HG03432 (cell line): ENCODE results near the gene LAPTM5.

Experiments
- ATAC-seq: cut with Tn5 transposase; IDR thresholded peaks from one replicate; pipeline ENCODE4 v1.9.1; 2021; ENCODE audit warnings: mild to moderate bottlenecking, moderate library complexity; ENCODE audit not compliant: unreplicated experiment

LAPTM5 gene

DNA sequence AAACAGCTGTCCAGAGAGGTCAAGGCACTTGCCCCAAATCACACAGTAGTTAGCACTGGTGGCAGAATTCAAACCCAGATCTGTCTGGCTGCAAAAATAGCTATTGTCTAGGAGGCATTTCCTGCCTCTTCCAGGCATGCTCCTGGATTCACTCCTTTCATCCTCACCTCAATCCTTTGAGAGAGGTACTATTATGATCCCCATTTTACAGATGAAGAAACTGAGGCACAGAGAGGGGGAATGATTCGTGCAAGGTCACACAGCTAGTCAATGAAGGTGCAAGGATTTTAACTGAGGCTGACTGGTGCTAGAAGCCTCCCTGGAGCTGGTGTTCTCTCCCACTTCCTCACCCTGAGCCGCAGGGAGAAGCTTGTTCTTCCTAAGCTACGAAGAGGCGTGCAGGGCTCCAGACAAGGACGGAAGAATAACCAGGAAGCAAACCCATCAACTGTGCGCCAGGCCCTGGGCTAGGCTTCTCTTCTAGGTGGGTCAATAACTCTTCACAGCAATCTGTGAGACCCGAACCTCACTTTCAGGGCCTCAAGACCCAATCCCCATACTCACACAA, 631 bp upstream of the LAPTM5 start:
- ATAC-seq: no peak

DNA sequence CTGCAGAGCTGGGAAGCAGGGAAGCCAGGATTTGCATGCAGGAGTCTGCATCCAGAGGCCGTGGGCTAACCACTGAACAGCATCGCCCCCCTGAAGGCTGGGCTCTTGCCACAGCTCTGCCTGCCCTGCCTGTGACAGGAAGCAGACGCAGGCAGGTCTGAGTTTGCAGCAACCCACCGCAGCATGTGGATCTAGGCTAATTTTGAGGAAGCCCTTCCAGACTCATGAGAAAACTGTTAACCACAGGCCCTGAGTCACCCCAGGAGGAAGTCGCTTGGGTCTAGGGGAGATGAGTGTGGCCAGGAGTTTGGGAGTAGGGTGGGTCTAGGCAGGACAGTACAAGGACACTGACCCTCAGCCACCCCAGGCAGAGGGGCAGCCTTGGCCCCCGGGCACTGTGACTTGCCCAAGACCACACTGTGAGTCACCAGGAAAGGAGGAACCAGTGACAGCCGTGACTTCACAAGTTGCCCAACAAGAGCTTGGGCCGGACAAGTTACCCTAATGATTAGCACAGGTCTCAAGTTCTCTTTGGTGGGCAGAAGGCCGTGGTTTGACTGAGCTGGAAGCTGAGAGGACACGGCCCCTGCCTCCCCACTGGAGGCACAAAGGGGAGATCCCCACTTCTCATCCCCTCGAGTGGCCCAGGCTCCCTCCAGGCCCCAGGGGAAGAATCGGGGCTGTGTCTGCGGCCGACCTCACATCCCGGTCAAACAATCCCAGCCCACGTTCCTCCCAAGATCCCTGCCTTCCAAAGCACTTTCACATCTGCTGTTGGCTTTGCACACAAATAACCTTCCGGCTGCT, 826 bp downstream of the LAPTM5 start:
- ATAC-seq: no peak

DNA sequence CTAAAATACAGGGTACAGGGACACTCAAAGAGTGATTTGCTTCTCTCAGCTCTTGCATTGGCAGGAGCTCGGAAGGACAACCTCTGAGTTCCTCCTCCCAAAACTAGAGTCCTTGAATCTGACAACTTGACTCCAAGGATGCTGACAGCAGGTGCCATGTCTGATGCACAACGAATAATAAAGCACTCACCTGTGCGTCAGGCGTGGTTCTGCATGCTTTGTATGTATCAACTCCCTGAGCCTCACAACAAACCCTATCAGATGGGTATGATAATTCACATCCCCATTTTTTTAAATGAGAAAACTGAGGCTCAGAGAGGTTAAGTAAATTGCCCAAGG, 1.4 kb downstream of the LAPTM5 start:
- ATAC-seq: no peak

DNA sequence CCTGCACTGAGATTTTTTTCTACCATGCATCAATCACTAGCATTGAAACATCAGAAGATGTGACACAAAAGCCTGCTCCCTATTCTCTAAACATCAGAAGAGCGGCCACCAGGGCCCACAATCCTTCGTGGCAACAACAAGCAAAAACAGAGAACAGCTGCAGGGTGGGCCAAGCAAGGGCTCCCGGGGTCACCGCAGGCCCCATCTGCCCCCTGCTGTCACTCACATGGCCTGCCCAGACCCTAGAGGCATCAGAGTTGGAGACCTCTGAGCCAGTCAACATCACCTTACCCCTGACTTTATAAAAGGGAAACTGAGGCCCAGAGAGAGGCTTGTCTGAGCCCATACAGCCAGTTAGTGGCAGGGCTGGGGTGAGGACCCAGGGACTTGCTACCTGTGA, 1.8 kb downstream of the LAPTM5 start:
- no peak for ATAC-seq

DNA sequence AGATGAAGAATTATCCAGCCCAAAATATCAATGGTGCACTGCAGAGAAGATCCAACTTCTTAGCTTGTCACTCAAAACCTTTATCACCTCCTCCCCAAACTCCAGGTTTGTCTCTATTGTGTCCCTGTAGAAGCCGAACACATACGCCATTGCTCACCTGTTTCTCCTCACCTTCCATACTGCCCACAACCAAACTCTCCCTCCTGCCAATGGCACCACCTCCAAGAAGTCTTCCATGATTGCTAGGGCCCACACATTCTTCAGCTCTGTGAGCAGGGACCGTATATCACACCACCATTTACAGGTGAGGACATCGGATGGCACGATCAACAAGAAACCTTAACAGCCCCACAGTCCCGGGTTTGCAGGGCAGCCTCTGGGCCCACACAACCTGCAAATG, 2.2 kb downstream of the LAPTM5 start:
- no peak for ATAC-seq

DNA sequence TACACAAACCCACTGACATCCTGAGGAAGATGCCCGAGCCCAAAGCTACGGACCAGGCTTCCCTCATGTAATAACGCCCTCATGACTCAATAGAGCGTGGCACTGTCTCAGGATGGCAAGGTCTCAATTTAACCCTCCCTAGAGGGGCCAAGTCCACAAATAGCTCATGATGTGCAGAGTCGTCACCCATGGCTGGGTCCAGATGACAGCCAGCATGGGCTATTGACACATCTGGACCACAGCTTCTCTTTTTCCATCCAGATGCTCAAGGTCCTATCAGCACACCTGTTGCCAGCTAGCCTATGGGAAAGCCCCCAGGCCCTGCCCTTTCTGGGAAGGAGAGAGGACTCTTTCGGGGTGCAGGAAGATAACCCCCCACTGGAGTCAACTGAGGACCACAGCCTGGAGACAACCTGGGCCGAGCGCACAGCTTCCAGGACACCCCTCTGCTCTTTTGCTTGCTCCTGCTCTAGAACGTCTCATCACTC, 2.8 kb downstream of the LAPTM5 start:
- ATAC-seq: peak; percentile 46

DNA sequence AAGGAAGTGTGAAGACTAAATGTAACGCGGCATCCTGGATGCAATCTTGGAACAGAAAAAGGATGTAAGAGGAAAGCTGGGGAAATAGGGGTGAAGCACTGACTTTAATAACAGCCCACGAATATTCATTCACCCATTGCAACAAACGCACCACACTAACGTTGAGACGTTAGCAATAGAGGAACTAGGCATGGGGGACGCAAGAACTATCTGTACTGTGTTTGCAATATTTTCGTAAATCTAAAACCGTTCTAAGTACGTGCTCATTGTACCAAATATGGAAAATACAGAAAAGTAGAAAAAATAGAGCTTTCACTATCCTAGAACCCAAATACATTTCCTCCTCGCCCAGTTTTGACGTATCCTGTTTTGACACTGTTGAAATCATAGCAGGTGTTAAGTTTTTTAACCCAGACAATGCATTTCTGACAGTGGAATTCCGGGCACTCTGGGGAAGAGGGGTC, 3.9 kb downstream of the LAPTM5 start:
- ATAC-seq: no peak

DNA sequence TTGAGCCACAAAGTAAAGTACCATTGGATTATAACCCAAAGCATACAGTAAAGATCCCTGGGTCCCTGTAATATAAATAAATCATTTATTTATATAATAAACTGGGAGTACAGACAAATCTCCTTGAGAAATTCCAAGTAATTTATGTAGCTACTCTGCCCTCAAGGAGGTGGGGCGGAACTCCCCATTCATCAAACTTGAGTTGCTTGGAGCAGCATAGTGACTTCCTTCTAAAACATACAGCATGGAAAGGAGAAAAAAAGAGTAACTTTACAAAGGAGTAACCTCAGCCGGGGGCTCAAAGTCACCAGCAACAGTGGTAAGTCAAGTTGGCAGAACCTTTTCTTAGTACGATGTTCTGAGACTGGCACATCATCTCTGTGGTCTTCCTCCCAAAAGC, 4.5 kb downstream of the LAPTM5 start:
- no peak for ATAC-seq

DNA sequence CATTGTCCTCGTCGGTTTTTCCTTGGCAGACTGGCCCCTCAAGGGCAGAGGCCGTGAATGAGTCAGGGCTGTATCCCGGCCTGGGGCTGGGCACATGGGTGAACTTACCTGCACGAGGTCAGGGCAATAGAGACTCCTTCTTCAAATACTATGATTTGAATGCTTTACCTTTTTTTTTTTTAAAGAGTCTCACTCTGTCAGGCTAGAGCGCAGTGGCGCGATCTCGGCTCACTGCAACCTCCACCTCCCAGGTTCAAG, 5.0 kb downstream of the LAPTM5 start:
- no peak for ATAC-seq

DNA sequence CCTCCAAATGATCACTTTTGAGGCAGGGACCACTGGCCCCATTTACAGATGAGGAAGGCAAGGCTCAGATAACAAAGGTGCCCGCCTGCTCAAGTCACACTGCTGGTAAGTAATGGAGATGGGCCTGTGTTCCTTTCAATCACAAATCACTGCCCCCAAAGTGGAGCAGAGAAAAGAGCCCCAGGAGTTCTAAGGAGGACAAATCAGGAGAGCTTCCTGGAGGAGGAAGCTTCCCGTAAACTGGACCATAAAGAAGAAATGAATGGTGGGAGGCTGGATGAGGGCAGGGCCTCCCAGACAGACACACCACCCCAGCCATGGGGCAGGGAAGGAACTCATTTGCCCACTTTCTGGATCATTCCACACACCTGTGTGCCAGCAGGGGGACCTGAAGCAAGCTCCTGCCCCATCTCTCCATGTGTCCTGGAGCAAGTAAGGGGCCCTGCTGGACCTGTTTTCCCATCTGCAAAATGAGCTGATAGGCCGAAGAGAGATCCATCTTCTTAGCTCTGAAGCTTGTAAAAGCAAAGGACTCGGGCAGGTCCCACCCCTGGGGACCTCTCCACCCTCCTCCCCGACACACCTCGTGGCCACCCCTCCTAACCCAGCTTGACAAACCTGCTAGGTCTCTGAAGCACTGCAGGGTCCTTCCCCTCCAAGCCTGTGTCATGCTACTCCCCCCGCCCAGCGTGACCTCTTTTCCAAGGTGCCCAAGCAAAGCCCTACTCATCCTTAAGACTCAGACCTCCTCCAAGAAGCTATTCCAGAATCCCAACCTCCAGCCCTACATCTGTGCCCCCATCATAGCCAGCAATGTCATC, 5.5 kb downstream of the LAPTM5 start:
- no peak for ATAC-seq

DNA sequence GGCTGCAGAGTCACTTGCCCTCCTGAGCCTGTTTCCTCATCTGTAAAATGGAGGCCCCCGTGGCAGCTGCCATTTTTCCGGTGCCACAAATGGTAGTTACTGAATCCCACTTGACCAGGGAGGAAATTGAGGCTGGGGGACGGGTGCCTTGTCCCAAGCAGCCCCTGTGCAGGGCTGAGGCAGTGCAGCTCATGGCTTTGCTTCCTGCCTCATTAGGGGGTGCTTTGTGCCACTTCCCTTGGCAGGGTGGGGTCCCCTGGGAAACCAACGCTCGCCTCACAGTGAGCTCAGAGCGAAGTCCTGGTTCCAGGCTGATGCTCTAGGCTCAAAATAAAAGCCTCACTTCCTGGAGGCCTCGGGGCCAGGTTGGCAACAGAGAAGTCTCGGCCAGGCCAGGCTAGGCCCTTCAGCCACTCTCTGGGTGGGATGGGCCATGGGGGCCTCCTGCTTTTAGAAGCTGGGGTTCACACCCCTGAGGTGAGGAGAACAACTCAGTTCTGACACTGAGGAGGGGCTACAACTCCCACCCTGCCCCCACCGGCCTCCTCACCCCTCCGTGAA, 6.8 kb downstream of the LAPTM5 start:
- peak; percentile 19 for ATAC-seq

DNA sequence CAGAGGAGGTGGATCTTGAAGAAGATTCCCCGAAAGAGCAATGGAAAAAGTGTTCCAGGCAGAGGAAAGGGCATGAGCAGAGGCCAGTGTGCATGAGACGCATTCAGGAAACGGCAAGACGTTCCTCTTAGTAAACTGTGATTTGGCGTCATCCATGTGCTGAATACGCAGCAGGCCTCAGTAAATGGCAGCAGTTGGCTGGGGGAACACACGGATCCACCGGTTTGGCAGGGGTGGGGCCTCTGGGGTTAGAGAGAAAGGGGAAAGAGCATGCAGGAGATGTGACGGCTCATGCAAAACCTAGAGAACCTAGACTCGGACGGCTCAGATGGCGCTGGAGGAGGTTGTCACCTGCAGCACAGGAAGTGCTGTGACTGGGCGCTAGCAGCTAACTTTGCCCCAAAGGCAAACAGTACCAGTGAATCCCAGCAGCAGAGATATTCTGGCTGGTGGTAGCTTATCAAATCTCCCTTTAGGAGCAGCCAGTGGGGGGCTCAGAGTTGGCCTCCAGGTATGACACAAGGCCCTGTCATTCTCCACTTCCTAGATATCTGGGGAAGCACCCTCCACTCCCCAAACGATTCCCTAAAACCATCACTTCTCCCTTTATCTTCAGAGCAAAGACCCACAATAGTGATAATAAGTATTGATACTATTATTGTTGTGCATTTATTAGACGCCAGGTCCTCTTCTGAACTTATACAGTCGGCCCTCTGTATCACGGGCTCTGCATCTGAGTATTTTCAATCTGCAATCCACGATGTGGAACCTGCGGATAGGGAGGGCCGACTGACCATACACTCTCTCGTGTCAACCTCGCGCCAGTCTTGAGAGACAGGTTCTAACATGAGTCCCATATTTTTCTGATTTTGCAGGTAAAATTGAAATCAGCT, 7.6 kb downstream of the LAPTM5 start:
- no peak for ATAC-seq

DNA sequence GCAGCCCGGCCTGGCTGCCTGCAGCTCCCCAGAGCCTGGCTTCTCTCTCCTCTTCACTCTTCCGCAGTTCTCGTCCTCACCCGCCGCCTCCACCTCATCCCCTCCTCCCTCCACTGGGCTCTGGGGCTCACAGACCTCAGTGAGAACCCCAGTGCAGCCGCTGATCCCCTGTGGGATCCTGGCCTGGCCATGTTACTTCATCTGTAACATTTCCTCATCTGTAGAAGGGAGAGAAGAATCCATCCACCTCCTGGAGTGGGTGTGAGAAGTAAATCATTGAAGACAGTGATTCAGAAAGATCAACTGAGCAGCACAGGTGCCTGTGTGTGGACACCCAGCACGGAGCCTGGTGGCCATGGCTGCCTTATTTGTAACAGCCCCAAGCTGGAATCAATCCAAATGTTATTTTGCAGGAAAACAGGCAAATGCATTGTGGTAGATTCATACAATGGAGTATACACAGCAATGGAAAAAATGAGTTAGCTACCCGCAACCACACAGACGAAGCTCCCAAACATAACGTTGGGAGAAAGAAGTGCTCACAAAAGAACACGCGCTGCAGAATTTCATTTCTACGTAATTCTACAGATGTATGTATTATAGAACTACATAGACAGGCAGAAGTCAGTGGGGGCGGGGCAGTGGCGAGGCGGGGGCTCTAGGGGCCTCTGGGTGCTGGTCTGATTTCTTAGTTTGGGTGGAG, 8.7 kb downstream of the LAPTM5 start:
- ATAC-seq: no peak

DNA sequence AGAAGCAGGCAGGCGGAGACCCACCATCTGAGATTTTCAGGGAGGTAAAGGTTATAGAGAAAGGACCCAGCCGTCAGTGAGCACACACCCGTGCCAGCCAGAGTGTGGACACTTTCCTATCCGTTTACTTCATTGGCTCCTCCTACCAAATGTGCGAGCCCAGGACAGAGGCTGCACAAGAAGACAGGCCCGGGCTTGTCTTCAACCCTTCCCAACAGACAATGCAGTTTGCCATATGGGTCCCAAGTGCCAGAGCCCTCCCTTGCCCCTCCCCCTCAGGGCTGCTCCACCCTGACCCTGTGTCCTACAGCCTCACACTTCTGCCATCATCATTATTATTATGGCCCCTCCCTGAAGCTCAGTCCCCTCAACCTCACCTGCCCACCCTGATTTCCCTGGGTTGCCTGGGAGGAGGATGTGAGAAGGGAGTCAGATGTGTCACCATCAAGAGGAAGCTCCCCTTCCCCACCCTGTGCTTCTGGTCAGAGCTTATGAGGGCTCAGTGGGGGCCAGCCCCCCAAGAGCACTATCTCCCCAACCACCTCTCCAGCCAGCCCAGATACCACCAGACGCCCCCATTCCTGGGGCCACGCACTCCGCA, 9.4 kb downstream of the LAPTM5 start:
- no peak for ATAC-seq

DNA sequence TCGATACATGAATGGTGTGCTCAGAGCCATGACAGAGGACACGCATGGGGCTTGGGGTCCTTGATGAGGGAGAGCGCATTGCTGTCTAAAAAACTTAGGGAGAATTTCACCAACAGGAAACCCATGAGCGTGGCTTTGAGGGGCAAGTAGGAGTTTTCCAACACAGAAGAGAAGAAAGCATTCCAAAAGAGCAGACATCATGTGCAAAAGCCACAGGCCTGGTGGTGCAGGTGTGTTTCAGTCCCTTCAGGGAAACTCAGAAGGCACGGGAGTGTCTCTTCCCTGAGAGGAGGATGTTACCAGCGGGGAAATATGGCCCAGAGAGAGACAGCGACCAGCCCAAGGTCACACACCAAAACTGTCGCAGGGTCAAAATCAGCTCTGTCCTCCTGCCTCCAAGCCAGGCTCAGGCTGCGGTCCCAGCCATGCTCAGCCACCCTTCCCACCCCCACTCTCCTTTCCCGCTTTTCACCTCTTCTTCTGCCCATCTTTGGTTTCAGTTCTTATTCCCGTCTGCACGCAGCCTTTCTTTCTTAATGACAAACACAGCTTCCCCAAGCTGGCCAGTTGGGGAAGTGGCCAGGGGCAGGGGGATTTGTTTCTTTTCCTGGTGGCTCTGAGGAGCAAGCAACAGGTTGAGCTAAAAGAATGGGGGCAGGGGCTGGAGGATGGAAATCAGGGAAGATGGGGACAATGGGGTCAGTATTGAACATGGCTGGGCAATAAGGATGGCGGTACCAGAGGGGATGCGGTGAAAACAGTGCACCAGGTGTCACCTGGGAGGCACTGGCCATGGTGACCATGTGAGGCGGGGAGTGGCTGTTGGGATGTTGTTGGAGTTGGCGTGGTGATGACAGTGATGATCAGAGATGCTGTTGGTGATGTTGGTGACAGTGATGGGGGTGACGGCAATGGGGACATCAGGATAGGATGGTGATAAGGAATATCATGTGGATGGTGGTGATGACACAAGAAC, 10.3 kb downstream of the LAPTM5 start:
- no peak for ATAC-seq

DNA sequence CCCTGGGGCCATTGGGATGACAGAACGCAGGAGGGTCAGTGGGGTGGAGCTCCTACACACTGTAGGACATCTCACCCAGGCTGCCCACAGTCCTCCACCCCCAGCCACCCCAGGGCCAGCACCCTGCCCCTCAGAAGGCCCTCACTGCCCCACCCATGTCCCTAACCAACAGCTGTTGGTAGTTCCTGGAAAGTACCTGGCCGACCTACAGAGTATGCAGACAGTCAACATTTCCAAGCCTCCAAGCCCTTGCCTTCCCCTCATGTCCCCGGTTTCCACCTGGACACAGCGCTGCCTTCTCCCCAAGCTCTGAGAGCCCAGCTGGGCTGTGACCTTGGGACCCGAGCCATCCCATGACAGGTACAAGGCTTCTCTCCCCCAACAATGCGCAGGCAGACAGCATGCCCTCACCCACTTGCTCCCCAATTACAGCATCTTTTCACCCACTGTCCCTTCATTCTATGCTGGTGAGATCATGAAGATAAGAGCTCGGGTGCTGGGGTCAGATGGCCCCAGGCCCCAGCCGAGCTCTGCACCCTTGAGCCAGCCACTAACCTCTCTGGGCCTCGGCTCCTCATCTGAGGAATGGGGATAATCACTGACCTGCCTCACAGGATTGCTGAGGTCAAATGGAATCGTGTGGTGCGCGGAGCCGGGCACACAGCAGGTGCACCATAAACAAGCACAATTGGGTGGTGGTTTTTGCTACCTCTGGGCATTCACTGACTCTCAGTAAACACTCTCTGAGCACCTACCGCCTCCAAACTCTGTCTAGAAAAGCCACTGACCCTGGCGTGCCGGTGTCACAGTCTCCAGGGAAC, 11.2 kb downstream of the LAPTM5 start:
- ATAC-seq: no peak

DNA sequence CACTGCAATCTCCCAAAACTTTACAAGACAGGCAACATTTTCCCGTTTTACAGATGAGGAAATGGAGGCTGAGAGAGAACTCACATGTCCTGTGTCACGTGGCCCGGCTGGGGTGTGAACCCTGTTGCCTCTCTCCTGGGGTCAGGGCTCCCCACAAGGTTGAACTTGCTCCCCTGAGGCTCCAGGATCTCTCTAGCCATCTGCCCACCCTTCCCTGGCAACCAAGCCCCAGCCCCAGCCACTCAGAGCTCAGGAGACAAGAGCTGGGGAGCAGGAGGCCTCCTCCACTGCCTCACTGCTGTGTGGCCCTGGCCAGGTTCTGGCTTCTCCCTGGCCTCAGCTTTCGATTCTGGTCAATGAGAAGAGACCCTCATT, 11.8 kb downstream of the LAPTM5 start:
- ATAC-seq: no peak
